ENCODE results near the gene CFAP46.
A peak's percentile ranks its signal among the peaks of the same experiment; 100 is the strongest.

CFAP46 gene

DNA sequence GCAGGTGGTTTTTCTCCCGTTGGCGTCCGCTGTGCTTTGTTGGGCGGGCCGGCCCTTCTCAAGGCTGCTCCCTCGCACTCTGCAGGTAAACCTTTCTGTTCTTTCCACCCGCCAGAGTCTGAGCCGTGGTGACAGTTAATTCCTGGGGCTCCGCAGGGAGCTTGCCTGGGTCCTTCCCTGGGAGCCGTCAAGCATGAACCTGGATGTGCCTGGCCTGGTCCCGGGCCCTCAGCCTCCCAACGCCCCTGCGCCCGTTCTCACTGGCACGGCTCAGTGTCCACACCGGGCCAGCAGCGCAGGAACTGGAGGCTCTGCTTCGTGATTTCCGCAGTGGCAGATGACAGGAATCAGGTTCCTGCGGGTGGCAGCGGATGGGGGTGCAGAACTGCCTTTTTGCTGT lies 145.5 kb downstream of the CFAP46 start:
- TF ChIP-seq, protein P1, sequence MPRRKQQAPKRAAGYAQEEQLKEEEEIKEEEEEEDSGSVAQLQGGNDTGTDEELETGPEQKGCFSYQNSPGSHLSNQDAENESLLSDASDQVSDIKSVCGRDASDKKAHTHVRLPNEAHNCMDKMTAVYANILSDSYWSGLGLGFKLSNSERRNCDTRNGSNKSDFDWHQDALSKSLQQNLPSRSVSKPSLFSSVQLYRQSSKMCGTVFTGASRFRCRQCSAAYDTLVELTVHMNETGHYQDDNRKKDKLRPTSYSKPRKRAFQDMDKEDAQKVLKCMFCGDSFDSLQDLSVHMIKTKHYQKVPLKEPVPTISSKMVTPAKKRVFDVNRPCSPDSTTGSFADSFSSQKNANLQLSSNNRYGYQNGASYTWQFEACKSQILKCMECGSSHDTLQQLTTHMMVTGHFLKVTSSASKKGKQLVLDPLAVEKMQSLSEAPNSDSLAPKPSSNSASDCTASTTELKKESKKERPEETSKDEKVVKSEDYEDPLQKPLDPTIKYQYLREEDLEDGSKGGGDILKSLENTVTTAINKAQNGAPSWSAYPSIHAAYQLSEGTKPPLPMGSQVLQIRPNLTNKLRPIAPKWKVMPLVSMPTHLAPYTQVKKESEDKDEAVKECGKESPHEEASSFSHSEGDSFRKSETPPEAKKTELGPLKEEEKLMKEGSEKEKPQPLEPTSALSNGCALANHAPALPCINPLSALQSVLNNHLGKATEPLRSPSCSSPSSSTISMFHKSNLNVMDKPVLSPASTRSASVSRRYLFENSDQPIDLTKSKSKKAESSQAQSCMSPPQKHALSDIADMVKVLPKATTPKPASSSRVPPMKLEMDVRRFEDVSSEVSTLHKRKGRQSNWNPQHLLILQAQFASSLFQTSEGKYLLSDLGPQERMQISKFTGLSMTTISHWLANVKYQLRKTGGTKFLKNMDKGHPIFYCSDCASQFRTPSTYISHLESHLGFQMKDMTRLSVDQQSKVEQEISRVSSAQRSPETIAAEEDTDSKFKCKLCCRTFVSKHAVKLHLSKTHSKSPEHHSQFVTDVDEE (CRISPR knock-in tag; IDR thresholded peaks at IDR 0.05): no peak
- TF ChIP-seq TCF4 (CRISPR knock-in tag; IDR thresholded peaks at IDR 0.05; ENCODE audit: borderline replicate concordance): no peak
- TF ChIP-seq ISL1 (CRISPR knock-in tag; IDR thresholded peaks at IDR 0.05): no peak
- TF ChIP-seq TOX (CRISPR knock-in tag; IDR thresholded peaks at IDR 0.05; ENCODE audit: borderline replicate concordance): no peak
- TF ChIP-seq SNAI2 (CRISPR knock-in tag; IDR thresholded peaks at IDR 0.05): no peak
- no peak for TF ChIP-seq POU6F1 (CRISPR knock-in tag; IDR thresholded peaks at IDR 0.05; ENCODE audit: borderline replicate concordance, low read depth)
- TF ChIP-seq PATZ1 (CRISPR knock-in tag; IDR thresholded peaks at IDR 0.05; ENCODE audit: borderline replicate concordance): no peak
- no peak for TF ChIP-seq PPARA (CRISPR knock-in tag; IDR thresholded peaks at IDR 0.05; ENCODE audit: borderline replicate concordance)
- no peak for TF ChIP-seq RARB (CRISPR knock-in tag; IDR thresholded peaks at IDR 0.05)
- no peak for TF ChIP-seq ESRRG (CRISPR knock-in tag; IDR thresholded peaks at IDR 0.05)
- no peak for TF ChIP-seq GLIS3 (CRISPR knock-in tag; IDR thresholded peaks at IDR 0.05)
- TF ChIP-seq ARNTL (CRISPR knock-in tag; IDR thresholded peaks at IDR 0.05; ENCODE audit: borderline replicate concordance, low read depth): no peak
- TF ChIP-seq BACH2 (CRISPR knock-in tag; IDR thresholded peaks at IDR 0.05; ENCODE audit: borderline replicate concordance): no peak
- no peak for TF ChIP-seq CSDC2 (CRISPR knock-in tag; IDR thresholded peaks at IDR 0.05)
- no peak for TF ChIP-seq ZNF8 (CRISPR knock-in tag; IDR thresholded peaks at IDR 0.05)
- TF ChIP-seq ZNF565 (CRISPR knock-in tag; conservative IDR thresholded peaks at IDR 0.05; ENCODE audit: low read depth): no peak
- TF ChIP-seq, protein P2, sequence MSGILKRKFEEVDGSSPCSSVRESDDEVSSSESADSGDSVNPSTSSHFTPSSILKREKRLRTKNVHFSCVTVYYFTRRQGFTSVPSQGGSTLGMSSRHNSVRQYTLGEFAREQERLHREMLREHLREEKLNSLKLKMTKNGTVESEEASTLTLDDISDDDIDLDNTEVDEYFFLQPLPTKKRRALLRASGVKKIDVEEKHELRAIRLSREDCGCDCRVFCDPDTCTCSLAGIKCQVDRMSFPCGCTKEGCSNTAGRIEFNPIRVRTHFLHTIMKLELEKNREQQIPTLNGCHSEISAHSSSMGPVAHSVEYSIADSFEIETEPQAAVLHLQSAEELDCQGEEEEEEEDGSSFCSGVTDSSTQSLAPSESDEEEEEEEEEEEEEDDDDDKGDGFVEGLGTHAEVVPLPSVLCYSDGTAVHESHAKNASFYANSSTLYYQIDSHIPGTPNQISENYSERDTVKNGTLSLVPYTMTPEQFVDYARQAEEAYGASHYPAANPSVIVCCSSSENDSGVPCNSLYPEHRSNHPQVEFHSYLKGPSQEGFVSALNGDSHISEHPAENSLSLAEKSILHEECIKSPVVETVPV (CRISPR knock-in tag; IDR thresholded peaks at IDR 0.05): no peak
- no peak for TF ChIP-seq ZFP30 (CRISPR knock-in tag; IDR thresholded peaks at IDR 0.05)
- TF ChIP-seq OSR1 (CRISPR knock-in tag; IDR thresholded peaks at IDR 0.05): no peak
- no peak for ATAC-seq

DNA sequence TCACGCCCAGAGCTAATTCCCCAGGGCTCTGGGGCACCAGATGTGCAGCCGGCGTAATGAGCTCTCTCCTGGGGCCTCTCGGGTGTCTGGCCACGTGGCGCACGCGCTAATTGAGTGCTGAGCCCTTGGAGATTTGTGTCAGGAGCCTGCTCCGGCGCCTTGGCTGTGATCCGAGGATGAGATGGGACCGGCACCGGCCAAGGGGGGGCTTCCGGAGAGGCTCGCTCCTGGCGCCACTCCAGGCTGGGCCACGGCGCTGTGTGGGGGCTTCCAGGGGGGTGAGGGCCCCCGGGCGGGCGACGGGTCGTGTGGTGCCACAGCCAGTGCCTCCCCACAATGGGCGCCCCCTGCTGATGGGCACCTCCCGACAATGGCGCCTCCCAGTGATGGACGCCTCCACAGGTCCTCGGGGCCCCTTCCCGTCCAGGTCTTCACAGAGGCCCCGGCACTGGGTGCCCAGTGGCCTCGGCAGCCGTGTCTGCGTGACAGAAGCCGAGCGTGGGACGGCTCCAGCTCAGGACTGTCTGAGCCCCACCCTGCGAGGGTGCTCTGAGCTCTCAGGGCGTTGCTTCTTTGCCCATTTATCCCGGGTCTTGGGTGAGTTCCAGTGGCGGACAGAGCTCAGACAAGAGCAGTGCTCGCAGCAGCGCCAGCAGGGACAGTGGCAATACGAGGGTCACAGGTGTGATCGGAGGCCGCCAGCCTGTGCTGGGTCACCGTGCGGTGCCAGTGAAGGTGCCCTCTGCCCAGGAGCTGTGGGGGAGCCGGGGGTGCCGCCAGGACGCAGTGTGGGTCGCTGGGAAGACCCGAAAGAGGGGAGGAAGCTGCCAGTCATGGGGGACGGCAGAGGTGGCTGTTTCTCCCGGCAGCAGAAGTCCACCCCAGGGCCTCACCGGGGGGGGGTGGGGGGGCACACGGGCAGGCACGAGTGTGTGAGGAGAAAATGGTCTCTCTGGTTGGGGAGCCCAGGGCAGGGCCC lies 148.2 kb downstream of the CFAP46 start:
- peak; percentile 52 for ATAC-seq
- TF ChIP-seq, protein P1 (CRISPR knock-in tag; IDR thresholded peaks at IDR 0.05): no peak

All from SK-N-SH treated with all-trans-retinoic acid at 6 μM for 48 hours (cell line).